Nephron progenitor cell (in vitro differentiated cells): ENCODE data around the gene CACNA1C.

Experiments
- DNase-seq: peaks from one replicate; pipeline ENCODE4 v3.0.0; 2021
- H3K27ac Mint-ChIP-seq: 2 replicates; pipeline ENCODE4 v1.8.0; 2021; ENCODE audit warnings: mild to moderate bottlenecking, moderate library complexity, mixed read lengths
- H3K27me3 Mint-ChIP-seq: 2 replicates; pipeline ENCODE4 v1.8.0; 2021; ENCODE audit warnings: mild to moderate bottlenecking, low read depth, mixed read lengths; ENCODE audit not compliant: poor library complexity
- H3K36me3 Mint-ChIP-seq: 2 replicates; pipeline ENCODE4 v1.8.0; 2021; ENCODE audit warnings: low read depth, mixed read lengths
- H3K4me1 Mint-ChIP-seq: 2 replicates; pipeline ENCODE4 v1.8.0; 2021; ENCODE audit warnings: mixed read lengths
- H3K4me3 Mint-ChIP-seq: 2 replicates; pipeline ENCODE4 v1.8.0; 2021; ENCODE audit warnings: mild to moderate bottlenecking, moderate library complexity, mixed read lengths
- H3K9me3 Mint-ChIP-seq: 2 replicates; pipeline ENCODE4 v1.8.0; 2021; ENCODE audit warnings: mild to moderate bottlenecking, moderate library complexity, mixed read lengths
- TF ChIP-seq, protein P1 (sequence below): fragments of 200-600 bp; sonication (generic); IDR thresholded peaks from 2 replicates; pipeline ENCODE4 v1.5.0; 2021; ENCODE audit warnings: antibody characterized with exemption

CACNA1C gene

DNA sequence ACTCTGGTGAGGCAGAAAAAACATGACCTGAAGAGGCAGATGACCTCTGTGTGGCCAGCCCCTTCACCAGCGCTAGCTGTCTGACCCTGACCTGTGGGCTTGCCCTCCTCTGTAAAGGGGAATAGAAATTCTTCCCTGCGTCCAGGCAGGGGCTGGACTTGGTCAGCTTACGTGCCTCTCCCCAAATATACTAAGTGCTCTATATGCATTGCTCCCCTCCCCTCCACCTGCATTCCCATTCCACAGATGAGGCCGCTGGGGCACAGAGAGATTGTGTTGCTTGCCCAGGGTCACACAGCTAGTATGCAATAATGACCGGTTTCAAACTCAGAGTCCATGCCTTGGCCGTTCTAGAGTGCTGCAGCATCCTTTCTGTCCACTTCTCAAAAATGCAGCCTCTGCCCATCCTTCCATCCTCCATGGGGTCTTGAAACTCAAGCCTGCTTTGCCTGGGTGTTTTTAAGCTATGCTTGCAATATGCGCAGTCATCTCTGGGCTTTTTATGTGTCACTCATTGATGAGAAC is 303.9 kb downstream of the CACNA1C start:
- Mint-ChIP-seq H3K27me3 (peaks cover 16% of the 10 kb centered on the region), H3K27ac (no peak overlapping the region), H3K4me3 (no peak overlapping the region), H3K36me3 (no peaks in the 10 kb centered on the region), H3K4me1 (peaks cover 87% of the 10 kb centered on the region), H3K9me3 (no peaks in the 10 kb centered on the region)
- no peak for DNase-seq
- TF ChIP-seq, protein P1, sequence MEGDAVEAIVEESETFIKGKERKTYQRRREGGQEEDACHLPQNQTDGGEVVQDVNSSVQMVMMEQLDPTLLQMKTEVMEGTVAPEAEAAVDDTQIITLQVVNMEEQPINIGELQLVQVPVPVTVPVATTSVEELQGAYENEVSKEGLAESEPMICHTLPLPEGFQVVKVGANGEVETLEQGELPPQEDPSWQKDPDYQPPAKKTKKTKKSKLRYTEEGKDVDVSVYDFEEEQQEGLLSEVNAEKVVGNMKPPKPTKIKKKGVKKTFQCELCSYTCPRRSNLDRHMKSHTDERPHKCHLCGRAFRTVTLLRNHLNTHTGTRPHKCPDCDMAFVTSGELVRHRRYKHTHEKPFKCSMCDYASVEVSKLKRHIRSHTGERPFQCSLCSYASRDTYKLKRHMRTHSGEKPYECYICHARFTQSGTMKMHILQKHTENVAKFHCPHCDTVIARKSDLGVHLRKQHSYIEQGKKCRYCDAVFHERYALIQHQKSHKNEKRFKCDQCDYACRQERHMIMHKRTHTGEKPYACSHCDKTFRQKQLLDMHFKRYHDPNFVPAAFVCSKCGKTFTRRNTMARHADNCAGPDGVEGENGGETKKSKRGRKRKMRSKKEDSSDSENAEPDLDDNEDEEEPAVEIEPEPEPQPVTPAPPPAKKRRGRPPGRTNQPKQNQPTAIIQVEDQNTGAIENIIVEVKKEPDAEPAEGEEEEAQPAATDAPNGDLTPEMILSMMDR: no peak

DNA sequence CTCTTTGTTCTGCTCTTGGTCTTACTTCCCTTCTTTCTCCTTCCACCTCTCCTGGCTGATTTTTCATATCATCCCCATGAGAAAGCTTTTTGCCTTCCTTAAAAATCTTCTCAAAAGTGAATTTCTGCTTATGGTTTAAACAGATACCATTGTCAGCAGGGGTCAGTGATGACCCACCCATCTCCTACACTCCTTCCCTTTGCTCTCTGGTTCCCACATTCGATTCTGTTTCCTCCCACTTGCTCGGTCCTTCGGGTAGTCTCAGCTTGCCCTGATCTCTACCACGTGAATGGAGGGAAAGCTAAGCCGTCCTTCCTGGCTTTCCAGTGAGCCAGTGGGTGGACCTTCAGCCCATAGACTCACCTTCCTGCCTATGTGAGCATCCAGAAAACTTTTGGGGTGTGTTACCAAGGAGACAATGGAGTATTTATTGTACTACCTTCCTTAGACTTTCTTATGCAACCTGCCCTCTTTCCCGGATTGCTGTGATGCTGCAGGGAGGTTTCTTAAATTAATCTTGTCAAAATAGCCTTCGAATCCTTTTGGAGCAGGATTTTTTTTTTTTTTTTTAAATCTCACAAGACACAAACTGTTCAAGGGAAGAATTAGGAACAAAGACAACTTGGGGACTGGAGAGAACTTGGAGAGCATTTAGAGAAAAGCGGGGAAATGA is 306.3 kb downstream of the CACNA1C start:
- Mint-ChIP-seq H3K4me3 (no peak overlapping the region), H3K9me3 (no peaks in the 10 kb centered on the region), H3K27ac (peak overlapping the region; percentile 19), H3K4me1 (peaks cover 78% of the 10 kb centered on the region), H3K27me3 (peaks cover 13% of the 10 kb centered on the region), H3K36me3 (no peaks in the 10 kb centered on the region)
- TF ChIP-seq, protein P1: no peak
- DNase-seq: no peak

DNA sequence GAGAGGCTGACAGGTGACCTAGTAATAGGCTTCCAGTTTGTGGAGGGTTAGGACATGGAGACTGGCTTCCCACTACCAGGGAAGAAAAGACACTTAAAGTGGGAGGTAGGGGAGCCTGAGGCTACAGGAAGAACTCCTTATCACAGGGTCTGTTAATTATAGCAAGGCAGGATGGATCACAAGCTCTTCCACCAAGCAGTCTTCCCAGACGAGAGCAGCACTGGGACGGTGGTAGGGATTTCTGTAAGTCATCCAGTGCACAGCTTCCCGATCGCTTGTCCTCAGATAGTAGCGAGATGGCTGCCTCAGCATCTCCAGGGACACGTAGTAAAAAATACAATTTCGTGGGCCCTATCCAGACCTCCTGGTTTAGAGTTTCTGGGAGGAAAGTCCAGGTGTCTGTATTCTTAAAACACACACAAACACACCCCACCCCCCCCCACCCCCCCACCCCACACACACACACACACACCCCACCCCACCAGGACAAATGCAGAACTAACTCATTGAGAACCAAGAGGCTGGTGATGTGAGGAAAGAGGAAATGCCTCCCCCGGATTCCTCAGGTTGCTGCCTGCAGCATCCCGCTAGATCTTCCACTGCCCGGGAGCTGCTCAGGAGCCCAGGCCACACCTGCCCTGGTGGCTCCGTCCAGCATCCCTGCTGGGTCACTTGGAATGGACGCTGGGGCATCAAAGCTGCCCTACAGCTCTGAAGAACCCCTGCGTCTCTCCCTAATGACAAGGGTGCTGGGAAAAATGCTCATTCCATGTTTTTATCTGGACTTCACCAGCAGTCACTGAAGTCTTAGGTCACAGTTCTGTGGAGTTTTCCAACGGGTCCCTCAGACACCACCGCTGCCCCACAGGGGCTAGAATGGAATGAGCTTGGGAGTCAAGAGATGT is 307.2 kb downstream of the CACNA1C start:
- Mint-ChIP-seq H3K4me1 (peaks cover 76% of the 10 kb centered on the region), H3K4me3 (no peak overlapping the region)
- DNase-seq: no peak

DNA sequence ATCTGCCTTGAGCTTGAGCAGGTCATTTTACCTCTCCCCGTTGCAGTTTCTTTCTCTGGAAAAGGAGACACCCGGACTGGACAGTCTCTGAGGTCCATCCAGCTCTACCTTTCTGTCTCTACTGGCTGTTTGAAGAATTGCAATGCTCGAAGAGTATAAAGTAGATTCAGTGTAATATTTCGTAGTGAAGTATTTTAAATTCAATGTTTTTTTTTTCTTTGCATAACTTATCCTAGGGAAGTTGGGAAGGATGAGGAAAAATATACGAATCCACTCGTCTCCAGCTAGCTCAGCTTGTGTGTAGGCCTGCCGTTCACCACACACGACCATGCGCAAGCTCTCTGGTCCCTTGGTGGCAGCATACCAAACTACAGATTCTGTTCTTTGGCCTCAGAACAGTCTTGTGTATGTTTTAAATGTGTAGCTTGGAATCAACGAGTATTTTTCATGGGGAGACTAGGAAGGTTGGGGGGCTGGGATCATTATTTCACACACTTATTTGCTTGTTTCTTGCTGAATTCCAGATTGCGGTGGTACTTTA is 307.9 kb downstream of the CACNA1C start:
- H3K9me3 Mint-ChIP-seq: peaks cover 1% of the 10 kb centered on the region
- no peak overlapping the region for H3K4me3 Mint-ChIP-seq
- H3K36me3 Mint-ChIP-seq: no peaks in the 10 kb centered on the region
- no peak for DNase-seq
- TF ChIP-seq, protein P1: peak; percentile 5
- peaks cover 9% of the 10 kb centered on the region for H3K27me3 Mint-ChIP-seq
- peaks cover 76% of the 10 kb centered on the region for H3K4me1 Mint-ChIP-seq
- no peak overlapping the region for H3K27ac Mint-ChIP-seq

More for the DNA sequence above, 307.2 kb downstream of the CACNA1C start:
- peaks cover 15% of the 10 kb centered on the region for H3K27me3 Mint-ChIP-seq
- TF ChIP-seq, protein P1: no peak
- H3K9me3 Mint-ChIP-seq: no peaks in the 10 kb centered on the region
- H3K27ac Mint-ChIP-seq: no peak overlapping the region
- H3K36me3 Mint-ChIP-seq: no peaks in the 10 kb centered on the region

DNA sequence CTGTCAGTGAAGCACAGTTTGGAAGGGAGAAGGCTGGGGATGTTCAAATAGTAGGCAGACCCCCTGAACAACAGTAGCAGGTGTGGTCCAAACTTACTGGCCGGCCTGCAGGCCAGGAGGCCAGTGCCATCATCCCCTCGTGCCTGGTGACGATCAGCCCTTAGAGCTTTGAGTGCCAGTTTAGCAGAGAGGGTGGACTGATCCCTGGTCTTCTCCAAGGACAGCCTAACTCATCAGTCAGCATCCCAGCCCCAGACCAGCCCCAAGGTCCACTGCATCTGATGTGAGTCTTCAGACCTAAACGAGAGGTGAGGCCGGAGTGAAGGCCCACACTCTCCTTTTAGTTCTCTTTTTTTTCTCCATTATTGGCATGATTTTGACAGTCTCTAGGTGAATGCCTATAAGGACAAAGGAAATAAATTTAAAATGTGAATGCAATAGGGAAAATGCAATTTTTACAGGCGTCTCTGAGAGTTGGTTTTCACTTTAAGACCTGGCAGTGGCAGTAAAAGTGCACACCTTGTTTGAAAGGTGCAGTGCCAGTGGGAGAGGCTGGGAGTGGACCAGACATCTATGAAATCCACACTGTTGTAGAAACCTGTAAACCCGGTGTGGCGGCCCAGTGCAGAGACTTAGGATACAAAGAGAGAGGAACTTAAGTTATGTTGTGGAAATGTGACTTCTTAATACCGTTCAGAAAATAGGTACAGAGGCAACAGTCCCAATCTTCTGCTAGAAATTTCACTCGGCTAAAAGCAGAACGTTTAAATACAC is 311.2 kb downstream of the CACNA1C start:
- TF ChIP-seq, protein P1: no peak

More for the DNA sequence above, 311.2 kb downstream of the CACNA1C start:
- H3K9me3 Mint-ChIP-seq: peaks cover 15% of the 10 kb centered on the region
- DNase-seq: no peak
- H3K4me3 Mint-ChIP-seq: no peak overlapping the region
- peaks cover 48% of the 10 kb centered on the region for H3K4me1 Mint-ChIP-seq
- H3K27me3 Mint-ChIP-seq: peaks cover 9% of the 10 kb centered on the region
- H3K27ac Mint-ChIP-seq: no peak overlapping the region
- H3K36me3 Mint-ChIP-seq: peaks cover 5% of the 10 kb centered on the region
